Suprapubic skin (tissue), 4 donors: ENCODE results near the gene ZFAND3. TPM values are rescaled to one million over a fixed set of nuclear protein-coding genes. Genes with fewer than 3 reads are reported as not detected.
"Not testable (repeated sequence)": the region's sequence is repeated elsewhere in the genome, so short reads cannot be mapped to it uniquely, and the experiment has no call there.

Source experiments
- DNase-seq, 2 donors: peaks; one replicate each; pipeline ENCODE4 v3.0.0-alpha.2; 2019; ENCODE audit warnings: low spot score in 2 of 2
- H3K27ac ChIP-seq: fragments of 200-600 bp; sonication (generic); one replicate; pipeline ENCODE4 v1.5.1; 2019
- H3K27me3 ChIP-seq: fragments of 200-600 bp; sonication (generic); one replicate; pipeline ENCODE4 v1.5.1; 2019
- H3K36me3 ChIP-seq: fragments of 200-600 bp; sonication (generic); one replicate; pipeline ENCODE4 v1.5.1; 2019
- H3K4me1 ChIP-seq: fragments of 200-600 bp; sonication (generic); one replicate; pipeline ENCODE4 v1.5.1; 2019
- H3K4me3 ChIP-seq: fragments of 200-600 bp; sonication (generic); one replicate; pipeline ENCODE4 v1.5.1; 2019; ENCODE audit warnings: mild to moderate bottlenecking
- H3K9me3 ChIP-seq: fragments of 200-600 bp; sonication (generic); one replicate; pipeline ENCODE4 v1.5.1; 2019
- CTCF ChIP-seq, 2 donors: fragments of 200-600 bp in 1 of 2; fragments of 450-650 bp in 1 of 2; sonication (generic) in 1 of 2; IDR thresholded peaks; one replicate each; pipeline ENCODE4 v1.5.1; 2016 to 2019; ENCODE audit warnings: antibody characterized with exemption in 2 of 2, mild to moderate bottlenecking in 1 of 2, moderate library complexity in 1 of 2
- EP300 ChIP-seq: sonication (generic); formaldehyde crosslinking; IDR thresholded peaks from one replicate; pipeline ENCODE4 v1.6.1; 2017; ENCODE audit warnings: antibody characterized with exemption
- POLR2A ChIP-seq, 2 donors: fragments of 450-650 bp; IDR thresholded peaks; one replicate each; pipeline ENCODE4 v1.6.1; 2017; ENCODE audit warnings: antibody characterized with exemption in 2 of 2, mild to moderate bottlenecking in 2 of 2, moderate library complexity in 2 of 2
- POLR2AphosphoS5 ChIP-seq, 3 donors: sonication (generic); formaldehyde crosslinking; IDR thresholded peaks; one replicate each; pipeline ENCODE4 v1.6.1; 2017; ENCODE audit warnings: antibody characterized with exemption in 3 of 3
- WGBS: methylation state at CpG from one replicate; pipeline ENCODE4 v1.1.5; 2018; 5-methylcytosine and 5-hydroxymethylcytosine counted together
- total RNA-seq, 4 donors: library from RNA; depleted of rRNA; stranded (reverse); fragments of >200 nt; gene quantifications; one replicate each; pipeline ENCODE4 v1.1.0, GENCODE V29; 2016

The ZFAND3 gene
- total RNA-seq, 4 donors from 2014 or later, result 31.1 to 41.0 (median 36.3) TPM

GRCh38 chr6:37891072-37891471, 71.5 kb downstream of the ZFAND3 start:
- no peak for DNase-seq
- Histone ChIP-seq H3K27me3 (no peaks in the 10 kb centered on the region), H3K36me3 (no peaks in the 10 kb centered on the region), H3K27ac (no peak overlapping the region), H3K4me3 (no peak overlapping the region), H3K4me1 (peaks cover 29% of the 10 kb centered on the region), H3K9me3 (no peaks in the 10 kb centered on the region)
- 94% methylated on average over 5 of the region's 5 CpGs for WGBS
- TF ChIP-seq POLR2AphosphoS5 (IDR thresholded peaks at IDR 0.05) (no peak), POLR2A (IDR thresholded peaks at IDR 0.05) (no peak), CTCF (IDR thresholded peaks at IDR 0.05) (no peak)

- no peak overlapping the region for H3K27ac ChIP-seq
- H3K36me3 ChIP-seq, result no peaks in the 10 kb centered on the region
- no peak for DNase-seq
- TF ChIP-seq CTCF (IDR thresholded peaks at IDR 0.05), result no peak
- no peak for TF ChIP-seq POLR2AphosphoS5 (IDR thresholded peaks at IDR 0.05)
- no peak for TF ChIP-seq EP300
- no peak for TF ChIP-seq POLR2A (IDR thresholded peaks at IDR 0.05)
- H3K4me1 ChIP-seq, result peaks cover 36% of the 10 kb centered on the region
- 85% methylated on average over 3 of the region's 3 CpGs for WGBS
- no peaks in the 10 kb centered on the region for H3K9me3 ChIP-seq
- H3K4me3 ChIP-seq, result no peak overlapping the region
- H3K27me3 ChIP-seq, result no peaks in the 10 kb centered on the region
These were observed 73.7 kb downstream of the ZFAND3 start for GRCh38 chr6:37893257-37893656.

GRCh38 chr6:37893734-37894133, 74.2 kb downstream of the ZFAND3 start:
- H3K4me3 ChIP-seq, DNase-seq, H3K9me3 ChIP-seq, H3K27ac ChIP-seq, H3K27me3 ChIP-seq, H3K36me3 ChIP-seq: not testable (repeated sequence)
- 99% methylated on average over 9 of the region's 9 CpGs for WGBS
- peaks cover 32% of the 10 kb centered on the region for H3K4me1 ChIP-seq

- H3K9me3 ChIP-seq, result no peaks in the 10 kb centered on the region
- H3K27ac ChIP-seq, result no peak overlapping the region
- WGBS, result 90% methylated on average over 5 of the region's 5 CpGs
- no peaks in the 10 kb centered on the region for H3K36me3 ChIP-seq
- DNase-seq, result no peak
- H3K4me3 ChIP-seq, result no peak overlapping the region
- TF ChIP-seq EP300 (no peak), POLR2AphosphoS5 (IDR thresholded peaks at IDR 0.05) (no peak)
- no peaks in the 10 kb centered on the region for H3K27me3 ChIP-seq
- peaks cover 23% of the 10 kb centered on the region for H3K4me1 ChIP-seq
These were observed 75.1 kb downstream of the ZFAND3 start for GRCh38 chr6:37894585-37894984.

GRCh38 chr6:37897321-37897720, 77.8 kb downstream of the ZFAND3 start:
- no peak overlapping the region for H3K4me3 ChIP-seq
- TF ChIP-seq CTCF (IDR thresholded peaks at IDR 0.05) (no peak), POLR2AphosphoS5 (IDR thresholded peaks at IDR 0.05) (no peak), POLR2A (IDR thresholded peaks at IDR 0.05) (no peak)
- no peaks in the 10 kb centered on the region for H3K27me3 ChIP-seq
- H3K4me1 ChIP-seq, result peaks cover 19% of the 10 kb centered on the region
- H3K36me3 ChIP-seq, result no peaks in the 10 kb centered on the region
- DNase-seq, result no peak
- no peak overlapping the region for H3K27ac ChIP-seq
- 73% methylated on average over 5 of the region's 5 CpGs for WGBS
- no peaks in the 10 kb centered on the region for H3K9me3 ChIP-seq

- TF ChIP-seq POLR2A (IDR thresholded peaks at IDR 0.05) (no peak), EP300 (no peak), CTCF (IDR thresholded peaks at IDR 0.05) (no peak), POLR2AphosphoS5 (IDR thresholded peaks at IDR 0.05) (no peak)
- DNase-seq, result no peak
- Histone ChIP-seq H3K27me3 (no peaks in the 10 kb centered on the region), H3K27ac (no peak overlapping the region), H3K9me3 (no peaks in the 10 kb centered on the region), H3K4me3 (no peak overlapping the region), H3K36me3 (no peaks in the 10 kb centered on the region), H3K4me1 (peaks cover 19% of the 10 kb centered on the region)
- 88% methylated on average over 4 of the region's 4 CpGs for WGBS
These were observed 78.4 kb downstream of the ZFAND3 start for GRCh38 chr6:37897818-37898515.
